Stimulated activated CD4-positive, alpha-beta T cell treated with anti-CD3 and anti-CD28 coated beads, Interleukin-1b, Interleukin-23, amount 100 ng/mL, for 24 hours (primary cell): ENCODE results near the gene RHOA.
"Not testable (repeated sequence)": the region's sequence is repeated elsewhere in the genome, so short reads cannot be mapped to it uniquely, and the experiment has no call there.

ENCODE experiments used
- DNase-seq, 4 experiments: peaks; one replicate each; pipeline ENCODE4 v3.0.0-alpha.2; 2020; ENCODE audit warnings: low read depth in 4 of 4, low spot score in 1 of 4

Gene RHOA

GRCh38 chr3:49412632-49413337, 1.0 kb upstream of the RHOA start:
- no peak for DNase-seq

GRCh38 chr3:49411535-49411967, 225 bp downstream of the RHOA start:
- DNase-seq = peak in 1 of 4 experiments; percentile 24

- no peak for DNase-seq
Measured at GRCh38 chr3:49410846-49411534, 786 bp downstream of the RHOA start.

- DNase-seq = no peak
Measured at GRCh38 chr3:49410066-49410845, 1.5 kb downstream of the RHOA start.

GRCh38 chr3:49406571-49407565, 4.9 kb downstream of the RHOA start:
- no peak for DNase-seq

- DNase-seq = not testable (repeated sequence)
Measured at GRCh38 chr3:49405570-49405969, 6.2 kb downstream of the RHOA start.

- no peak for DNase-seq
Measured at GRCh38 chr3:49403891-49404290, 7.9 kb downstream of the RHOA start.

GRCh38 chr3:49401766-49402165, 10.0 kb downstream of the RHOA start:
- DNase-seq = no peak

- no peak for DNase-seq
Measured at GRCh38 chr3:49399461-49399860, 12.3 kb downstream of the RHOA start.

- DNase-seq = no peak
Measured at GRCh38 chr3:49397470-49397869, 14.3 kb downstream of the RHOA start.

GRCh38 chr3:49391310-49391709, 20.5 kb downstream of the RHOA start:
- not testable (repeated sequence) for DNase-seq

- DNase-seq = no peak
Measured at GRCh38 chr3:49389297-49389696, 22.5 kb downstream of the RHOA start.

GRCh38 chr3:49388289-49388820, 23.4 kb downstream of the RHOA start:
- no peak for DNase-seq

- no peak for DNase-seq
Measured at GRCh38 chr3:49387721-49388120, 24.1 kb downstream of the RHOA start.

GRCh38 chr3:49386056-49386756, 25.6 kb downstream of the RHOA start:
- no peak for DNase-seq

GRCh38 chr3:49385617-49386016, 26.2 kb downstream of the RHOA start:
- no peak for DNase-seq

- DNase-seq = no peak
Measured at GRCh38 chr3:49383387-49383786, 28.4 kb downstream of the RHOA start.

GRCh38 chr3:49378249-49378895, 33.4 kb downstream of the RHOA start:
- no peak for DNase-seq

GRCh38 chr3:49377483-49377882, 34.3 kb downstream of the RHOA start:
- peak in 3 of 4 experiments; percentile 9 to 38 (median 21) for DNase-seq
